Measurements from ENCODE around the gene SCAMP2.

GRCh38 chr15:74817370-74817737 lies 55.8 kb downstream of the SCAMP2 start:
- TF ChIP-seq NRF1 (conservative IDR thresholded peaks at IDR 0.05; ENCODE audit: low read depth, low read length) (no peak), CEBPB (IDR thresholded peaks at IDR 0.05; ENCODE audit: borderline replicate concordance in 1 of 2, low read depth in 2 of 2, low read length in 2 of 2) (no peak), ZSCAN29 (IDR thresholded peaks at IDR 0.05) (no peak), GABPA (IDR thresholded peaks at IDR 0.05; ENCODE audit: low read depth) (no peak), SMC3 (IDR thresholded peaks at IDR 0.05; ENCODE audit: borderline replicate concordance, low read length) (no peak), SRF (IDR thresholded peaks at IDR 0.05; ENCODE audit: low read depth in 2 of 2, low read length in 2 of 2) (no peak), KDM1A (IDR thresholded peaks at IDR 0.05; ENCODE audit: borderline replicate concordance) (no peak), POLR2AphosphoS5 (IDR thresholded peaks at IDR 0.05; ENCODE audit: low read length) (no peak)
- TF ChIP-seq, protein P1, sequence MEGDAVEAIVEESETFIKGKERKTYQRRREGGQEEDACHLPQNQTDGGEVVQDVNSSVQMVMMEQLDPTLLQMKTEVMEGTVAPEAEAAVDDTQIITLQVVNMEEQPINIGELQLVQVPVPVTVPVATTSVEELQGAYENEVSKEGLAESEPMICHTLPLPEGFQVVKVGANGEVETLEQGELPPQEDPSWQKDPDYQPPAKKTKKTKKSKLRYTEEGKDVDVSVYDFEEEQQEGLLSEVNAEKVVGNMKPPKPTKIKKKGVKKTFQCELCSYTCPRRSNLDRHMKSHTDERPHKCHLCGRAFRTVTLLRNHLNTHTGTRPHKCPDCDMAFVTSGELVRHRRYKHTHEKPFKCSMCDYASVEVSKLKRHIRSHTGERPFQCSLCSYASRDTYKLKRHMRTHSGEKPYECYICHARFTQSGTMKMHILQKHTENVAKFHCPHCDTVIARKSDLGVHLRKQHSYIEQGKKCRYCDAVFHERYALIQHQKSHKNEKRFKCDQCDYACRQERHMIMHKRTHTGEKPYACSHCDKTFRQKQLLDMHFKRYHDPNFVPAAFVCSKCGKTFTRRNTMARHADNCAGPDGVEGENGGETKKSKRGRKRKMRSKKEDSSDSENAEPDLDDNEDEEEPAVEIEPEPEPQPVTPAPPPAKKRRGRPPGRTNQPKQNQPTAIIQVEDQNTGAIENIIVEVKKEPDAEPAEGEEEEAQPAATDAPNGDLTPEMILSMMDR (IDR thresholded peaks at IDR 0.05 in 2 of 3, conservative IDR thresholded peaks at IDR 0.05 in 1 of 3; ENCODE audit: control insufficient read depth in 2 of 3, extremely low read depth in 1 of 3, insufficient read depth in 1 of 3, low read depth in 3 of 3, low read length in 3 of 3) = no peak
- TF ChIP-seq, protein P2, sequence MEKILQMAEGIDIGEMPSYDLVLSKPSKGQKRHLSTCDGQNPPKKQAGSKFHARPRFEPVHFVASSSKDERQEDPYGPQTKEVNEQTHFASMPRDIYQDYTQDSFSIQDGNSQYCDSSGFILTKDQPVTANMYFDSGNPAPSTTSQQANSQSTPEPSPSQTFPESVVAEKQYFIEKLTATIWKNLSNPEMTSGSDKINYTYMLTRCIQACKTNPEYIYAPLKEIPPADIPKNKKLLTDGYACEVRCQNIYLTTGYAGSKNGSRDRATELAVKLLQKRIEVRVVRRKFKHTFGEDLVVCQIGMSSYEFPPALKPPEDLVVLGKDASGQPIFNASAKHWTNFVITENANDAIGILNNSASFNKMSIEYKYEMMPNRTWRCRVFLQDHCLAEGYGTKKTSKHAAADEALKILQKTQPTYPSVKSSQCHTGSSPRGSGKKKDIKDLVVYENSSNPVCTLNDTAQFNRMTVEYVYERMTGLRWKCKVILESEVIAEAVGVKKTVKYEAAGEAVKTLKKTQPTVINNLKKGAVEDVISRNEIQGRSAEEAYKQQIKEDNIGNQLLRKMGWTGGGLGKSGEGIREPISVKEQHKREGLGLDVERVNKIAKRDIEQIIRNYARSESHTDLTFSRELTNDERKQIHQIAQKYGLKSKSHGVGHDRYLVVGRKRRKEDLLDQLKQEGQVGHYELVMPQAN (conservative IDR thresholded peaks at IDR 0.05) = no peak
